ENCODE data around the gene NPDC1. TPM values are rescaled to one million over a fixed set of nuclear protein-coding genes. Genes with fewer than 3 reads are reported as not detected.

The NPDC1 gene
- total RNA-seq, 1 donor from 2014 or later = 3.8 TPM

- no peak overlapping the region for H3K4me3 ChIP-seq
- TF ChIP-seq EZH2phosphoT487 (IDR thresholded peaks at IDR 0.05) = no peak
- TF ChIP-seq, protein P1, sequence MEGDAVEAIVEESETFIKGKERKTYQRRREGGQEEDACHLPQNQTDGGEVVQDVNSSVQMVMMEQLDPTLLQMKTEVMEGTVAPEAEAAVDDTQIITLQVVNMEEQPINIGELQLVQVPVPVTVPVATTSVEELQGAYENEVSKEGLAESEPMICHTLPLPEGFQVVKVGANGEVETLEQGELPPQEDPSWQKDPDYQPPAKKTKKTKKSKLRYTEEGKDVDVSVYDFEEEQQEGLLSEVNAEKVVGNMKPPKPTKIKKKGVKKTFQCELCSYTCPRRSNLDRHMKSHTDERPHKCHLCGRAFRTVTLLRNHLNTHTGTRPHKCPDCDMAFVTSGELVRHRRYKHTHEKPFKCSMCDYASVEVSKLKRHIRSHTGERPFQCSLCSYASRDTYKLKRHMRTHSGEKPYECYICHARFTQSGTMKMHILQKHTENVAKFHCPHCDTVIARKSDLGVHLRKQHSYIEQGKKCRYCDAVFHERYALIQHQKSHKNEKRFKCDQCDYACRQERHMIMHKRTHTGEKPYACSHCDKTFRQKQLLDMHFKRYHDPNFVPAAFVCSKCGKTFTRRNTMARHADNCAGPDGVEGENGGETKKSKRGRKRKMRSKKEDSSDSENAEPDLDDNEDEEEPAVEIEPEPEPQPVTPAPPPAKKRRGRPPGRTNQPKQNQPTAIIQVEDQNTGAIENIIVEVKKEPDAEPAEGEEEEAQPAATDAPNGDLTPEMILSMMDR (IDR thresholded peaks at IDR 0.05) = no peak
- no peak for TF ChIP-seq EZH2 (IDR thresholded peaks at IDR 0.05)
- H3K9me3 ChIP-seq (ENCODE audit: low read depth) = no peaks in the 10 kb centered on the region
- no peaks in the 10 kb centered on the region for H4K20me1 ChIP-seq (ENCODE audit: low read depth)
- no peaks in the 10 kb centered on the region for H3F3A ChIP-seq (ENCODE audit: low read depth)
- no peaks in the 10 kb centered on the region for H3K9me3 Mint-ChIP-seq
- peaks cover 5% of the 10 kb centered on the region for H3K36me3 Mint-ChIP-seq
- no peaks in the 10 kb centered on the region for H3K4me1 ChIP-seq
- H3K4me1 Mint-ChIP-seq = no peaks in the 10 kb centered on the region
- no peaks in the 10 kb centered on the region for H3K27me3 ChIP-seq
- H3K27me3 Mint-ChIP-seq (ENCODE audit: insufficient read depth, low read depth) = peaks cover 2% of the 10 kb centered on the region
- no peaks in the 10 kb centered on the region for H3K79me2 ChIP-seq (ENCODE audit: low read depth)
- H3K4me3 Mint-ChIP-seq = no peak overlapping the region
- H3K9ac ChIP-seq = no peak overlapping the region
- H3K36me3 ChIP-seq = no peaks in the 10 kb centered on the region
- no peak overlapping the region for H3K27ac ChIP-seq
- H3K27ac Mint-ChIP-seq = no peak overlapping the region
- DNase-seq (ENCODE audit: low spot score) = no peak
- H3K4me2 ChIP-seq = no peak overlapping the region
- no peak overlapping the region for H2AFZ ChIP-seq (replicated peaks)
These were observed 31.0 kb downstream of the NPDC1 start for GRCh38 chr9:137014776-137015539.

GRCh38 chr9:137014166-137014565 lies 31.8 kb downstream of the NPDC1 start:
- H3F3A ChIP-seq (ENCODE audit: low read depth) = no peaks in the 10 kb centered on the region
- no peak for DNase-seq (ENCODE audit: low spot score)
- Mint-ChIP-seq H3K4me1 (no peaks in the 10 kb centered on the region), H3K9me3 (no peaks in the 10 kb centered on the region), H3K27me3 (ENCODE audit: insufficient read depth, low read depth) (peaks cover 2% of the 10 kb centered on the region), H3K36me3 (peaks cover 5% of the 10 kb centered on the region), H3K27ac (no peak overlapping the region), H3K4me3 (no peak overlapping the region)
- H3K79me2 ChIP-seq (ENCODE audit: low read depth) = no peaks in the 10 kb centered on the region
- H3K4me1 ChIP-seq = no peaks in the 10 kb centered on the region
- TF ChIP-seq, protein P1 (IDR thresholded peaks at IDR 0.05) = no peak
- TF ChIP-seq EZH2phosphoT487 (IDR thresholded peaks at IDR 0.05) (no peak), EZH2 (IDR thresholded peaks at IDR 0.05) (no peak)
- H3K9ac ChIP-seq = no peak overlapping the region
- H4K20me1 ChIP-seq (ENCODE audit: low read depth) = no peaks in the 10 kb centered on the region
- H3K27ac ChIP-seq = no peak overlapping the region
- no peaks in the 10 kb centered on the region for H3K9me3 ChIP-seq (ENCODE audit: low read depth)
- H3K4me3 ChIP-seq = no peak overlapping the region
- no peaks in the 10 kb centered on the region for H3K27me3 ChIP-seq
- no peak overlapping the region for H2AFZ ChIP-seq (replicated peaks)
- H3K4me2 ChIP-seq = no peak overlapping the region
- H3K36me3 ChIP-seq = no peaks in the 10 kb centered on the region

DNA sequence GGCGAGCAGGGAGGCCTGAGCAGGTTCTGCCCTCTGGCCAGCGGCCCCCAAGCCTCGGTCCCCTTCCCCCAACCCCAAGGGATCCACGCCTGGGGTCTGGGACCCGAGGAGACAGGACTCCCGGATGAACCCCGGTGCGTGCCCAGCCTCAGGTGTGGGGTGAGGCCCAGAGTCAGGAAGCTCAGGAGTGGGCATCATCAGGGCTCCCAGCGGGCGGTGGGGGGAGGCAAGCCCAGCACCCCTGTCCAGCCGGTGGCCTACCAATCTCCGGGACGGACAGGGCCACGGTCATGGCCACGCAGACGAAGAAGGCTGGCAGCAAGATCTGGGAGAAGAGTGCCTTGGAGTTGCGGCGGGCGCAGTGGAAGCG lies 32.4 kb downstream of the NPDC1 start:
- H3K36me3 Mint-ChIP-seq = peaks cover 5% of the 10 kb centered on the region
- no peaks in the 10 kb centered on the region for H3K4me1 Mint-ChIP-seq
- Histone ChIP-seq H3K36me3 (no peaks in the 10 kb centered on the region), H3K79me2 (ENCODE audit: low read depth) (no peaks in the 10 kb centered on the region), H3K27me3 (no peaks in the 10 kb centered on the region), H3K4me3 (no peak overlapping the region), H3K4me2 (no peak overlapping the region), H3K9me3 (ENCODE audit: low read depth) (no peaks in the 10 kb centered on the region), H2AFZ (replicated peaks) (no peak overlapping the region), H3K27ac (no peak overlapping the region), H4K20me1 (ENCODE audit: low read depth) (no peaks in the 10 kb centered on the region), H3K4me1 (no peaks in the 10 kb centered on the region), H3K9ac (no peak overlapping the region), H3F3A (ENCODE audit: low read depth) (no peaks in the 10 kb centered on the region)
- TF ChIP-seq, protein P1 (IDR thresholded peaks at IDR 0.05) = no peak
- no peak for TF ChIP-seq EZH2 (IDR thresholded peaks at IDR 0.05)
- no peak for TF ChIP-seq EZH2phosphoT487 (IDR thresholded peaks at IDR 0.05)
- no peaks in the 10 kb centered on the region for H3K9me3 Mint-ChIP-seq
- no peak for DNase-seq (ENCODE audit: low spot score)
- no peak overlapping the region for H3K27ac Mint-ChIP-seq
- no peak overlapping the region for H3K4me3 Mint-ChIP-seq
- peaks cover 2% of the 10 kb centered on the region for H3K27me3 Mint-ChIP-seq (ENCODE audit: insufficient read depth, low read depth)
